SK-N-SH (cell line): ENCODE results near the gene GEMIN8. TPM values are rescaled to one million over a fixed set of nuclear protein-coding genes. Genes with fewer than 3 reads are reported as not detected.

Experiments
- CTCF ChIA-PET: fragments of 300-600, 350-600 bp; formaldehyde crosslinking; extraction: SDS; loops from one replicate; lab custom pipeline; 2021; lab: Yijun Ruan, JAX
- POLR2A ChIA-PET: fragments of 350-600 bp; sonication (Branson Sonifier 250); formaldehyde crosslinking; extraction: SDS; loops from one replicate; lab custom pipeline; 2020; ENCODE audit warnings: antibody characterized with exemption, inconsistent platforms; lab: Yijun Ruan, JAX
- DNase-seq: peaks from one replicate; pipeline ENCODE4 v3.0.0; 2012
- H2AFZ ChIP-seq: fragments of 200-600 bp; sonication (generic); 2 replicates; pipeline ENCODE4 v1.8.1; 2016; ENCODE audit warnings: antibody characterized with exemption, mild to moderate bottlenecking, low read depth
- H3F3A ChIP-seq: fragments of 200-600 bp; sonication (generic); replicated peaks from 2 replicates; pipeline ENCODE3; 2016; ENCODE audit warnings: antibody characterized with exemption, mild to moderate bottlenecking; ENCODE audit not compliant: insufficient read depth
- H3K27ac ChIP-seq, 2 experiments: fragments of 200-500 bp in 1 of 2; fragments of 200-600 bp in 1 of 2; sonication (Bioruptor generic) in 1 of 2; sonication (generic), shearing (Covaris generic) in 1 of 2; 2 replicates each; pipeline versions ENCODE4 v1.5.1 to v1.6.1; 2014 to 2016; ENCODE audit warnings: low read depth in 2 of 2, inconsistent platforms in 1 of 2, low read length in 1 of 2, mild to moderate bottlenecking in 1 of 2, mixed read lengths in 1 of 2
- H3K27me3 ChIP-seq: fragments of 200-600 bp; sonication (generic), shearing (Covaris generic); 2 replicates; pipeline ENCODE4 v1.6.1; 2016; ENCODE audit warnings: mixed run types; ENCODE audit not compliant: insufficient read depth
- H3K36me3 ChIP-seq, 2 experiments: fragments of 200-500 bp in 1 of 2; fragments of 200-600 bp in 1 of 2; sonication (Bioruptor generic) in 1 of 2; sonication (generic) in 1 of 2; replicated peaks in 1 of 2; 2 replicates each; pipeline versions ENCODE3 to v1.5.1; 2014 to 2016; ENCODE audit warnings: low read length in 1 of 2, mild to moderate bottlenecking in 1 of 2; ENCODE audit not compliant: insufficient read depth in 2 of 2, control insufficient read depth in 1 of 2
- H3K4me1 ChIP-seq, 2 experiments: fragments of 200-500 bp in 1 of 2; fragments of 200-600 bp in 1 of 2; sonication (Bioruptor generic) in 1 of 2; sonication (generic), shearing (Covaris generic) in 1 of 2; 2 replicates each; pipeline versions ENCODE4 v1.5.1 to v1.6.1; 2014 to 2016; ENCODE audit warnings: low read depth in 1 of 2, low read length in 1 of 2, mixed run types in 1 of 2; ENCODE audit not compliant: insufficient read depth in 2 of 2, control insufficient read depth in 1 of 2
- H3K4me2 ChIP-seq: fragments of 200-600 bp; sonication (generic), shearing (Covaris generic); 2 replicates; pipeline ENCODE4 v1.6.1; 2017; ENCODE audit warnings: mixed run types
- H3K4me3 ChIP-seq, 2 experiments: fragments of 200-500 bp in 1 of 2; fragments of 200-600 bp in 1 of 2; sonication (Bioruptor generic) in 1 of 2; sonication (generic), shearing (Covaris generic) in 1 of 2; 2 replicates each; pipeline versions ENCODE4 v1.5.1 to v1.8.1; 2014 to 2016; ENCODE audit warnings: low read depth in 2 of 2, inconsistent platforms in 1 of 2, low read length in 1 of 2, mild to moderate bottlenecking in 1 of 2, mixed read lengths in 1 of 2, moderate library complexity in 1 of 2
- H3K79me2 ChIP-seq: fragments of 200-600 bp; sonication (generic); 2 replicates; pipeline ENCODE4 v1.8.1; 2017; ENCODE audit warnings: mild to moderate bottlenecking; ENCODE audit not compliant: insufficient read depth
- H3K9ac ChIP-seq: fragments of 200-600 bp; sonication (generic); 2 replicates; pipeline ENCODE4 v1.6.1; 2017; ENCODE audit warnings: mixed run types
- H3K9me2 ChIP-seq: fragments of 200-600 bp; sonication (generic); 2 replicates; pipeline ENCODE4 v1.6.1; 2017; ENCODE audit warnings: mixed run types
- H3K9me3 ChIP-seq: fragments of 200-600 bp; sonication (generic); 2 replicates; pipeline ENCODE4 v1.6.1; 2017; ENCODE audit warnings: mixed run types, mild to moderate bottlenecking, moderate library complexity
- H4K20me1 ChIP-seq: fragments of 200-600 bp; sonication (generic); 2 replicates; pipeline ENCODE4 v1.6.1; 2017; ENCODE audit warnings: mild to moderate bottlenecking, mixed run types; ENCODE audit not compliant: insufficient read depth
- CHD2 ChIP-seq: fragments of 150-350 bp; IDR thresholded peaks from 2 replicates; pipeline ENCODE4 v1.6.1; 2018; ENCODE audit warnings: low read length; ENCODE audit not compliant: partially characterized antibody
- ELF1 ChIP-seq: IDR thresholded peaks from 2 replicates; pipeline ENCODE4 v1.4.0; 2012
- EP300 ChIP-seq, 2 experiments: IDR thresholded peaks; 2 replicates each; pipeline versions ENCODE4 v1.4.0 to v1.6.1; 2012; ENCODE audit warnings: borderline replicate concordance in 1 of 2, low read depth in 1 of 2, low read length in 1 of 2
- FOSL2 ChIP-seq: IDR thresholded peaks from 2 replicates; pipeline ENCODE4 v1.4.0; 2012; ENCODE audit warnings: low read depth, mild to moderate bottlenecking, moderate library complexity, borderline replicate concordance
- FOXJ3 ChIP-seq: sonication (generic); formaldehyde crosslinking; IDR thresholded peaks from 2 replicates; pipeline ENCODE4 v1.5.1; 2020; ENCODE audit warnings: mild to moderate bottlenecking, missing genetic modification reagents
- GATA2 ChIP-seq: sonication (generic); formaldehyde crosslinking; IDR thresholded peaks from 2 replicates; pipeline ENCODE4 v1.5.0; 2020; ENCODE audit warnings: mild to moderate bottlenecking, missing genetic modification reagents
- MEF2A ChIP-seq: IDR thresholded peaks from 2 replicates; pipeline ENCODE4 v1.4.0; 2012; ENCODE audit warnings: low read depth, borderline replicate concordance
- RFX5 ChIP-seq: IDR thresholded peaks from 2 replicates; pipeline ENCODE4 v1.6.1; 2012; ENCODE audit warnings: mild to moderate bottlenecking, improper control_type of control experiment, low read length
- RXRA ChIP-seq: IDR thresholded peaks from 2 replicates; pipeline ENCODE4 v1.4.0; 2012; ENCODE audit warnings: low read depth, mild to moderate bottlenecking, borderline replicate concordance
- SIN3A ChIP-seq: IDR thresholded peaks from 2 replicates; pipeline ENCODE4 v1.6.1; 2012; ENCODE audit warnings: low read depth, mild to moderate bottlenecking, low read length, moderate library complexity, borderline replicate concordance
- SMC3 ChIP-seq: IDR thresholded peaks from 2 replicates; pipeline ENCODE4 v1.6.1; 2012; ENCODE audit warnings: low read depth, low read length, improper control_type of control experiment
- TCF12 ChIP-seq: IDR thresholded peaks from 2 replicates; pipeline ENCODE4 v1.4.0; 2012
- TEAD4 ChIP-seq: IDR thresholded peaks from 2 replicates; pipeline ENCODE4 v1.4.0; 2012; ENCODE audit warnings: mild to moderate bottlenecking, borderline replicate concordance; ENCODE audit not compliant: insufficient read depth
- YY1 ChIP-seq: IDR thresholded peaks from 2 replicates; pipeline ENCODE4 v1.4.0; 2012; ENCODE audit warnings: low read depth, mild to moderate bottlenecking
- WGBS: methylation state at CpG from one replicate; pipeline ENCODE4 v1.1.6; 2017; ENCODE audit warnings: low lambda C conversion rate; 5-methylcytosine and 5-hydroxymethylcytosine counted together
- polyA plus RNA-seq, 3 experiments: library from polyadenylated mRNA; depleted of rRNA; stranded (reverse); fragments of >200 nt; gene quantifications; 2 replicates each; pipeline ENCODE4 v1.2.3, GENCODE V29; 2012
- TF ChIP-seq, protein P1 (sequence below): IDR thresholded peaks from 2 replicates; pipeline ENCODE4 v1.4.0; 2012; ENCODE audit warnings: low read depth
- TF ChIP-seq, protein P2 (sequence below): fragments of 150-350 bp; IDR thresholded peaks from 2 replicates; pipeline ENCODE4 v1.6.1; 2016; ENCODE audit warnings: mild to moderate bottlenecking, low read depth, low read length
- TF ChIP-seq, protein P3 (sequence below): IDR thresholded peaks from 2 replicates; pipeline ENCODE4; 2012

Gene GEMIN8
- polyA plus RNA-seq, 1 of the 3 experiments (the other 2 are of a cell fraction): 69.8 TPM

DNA sequence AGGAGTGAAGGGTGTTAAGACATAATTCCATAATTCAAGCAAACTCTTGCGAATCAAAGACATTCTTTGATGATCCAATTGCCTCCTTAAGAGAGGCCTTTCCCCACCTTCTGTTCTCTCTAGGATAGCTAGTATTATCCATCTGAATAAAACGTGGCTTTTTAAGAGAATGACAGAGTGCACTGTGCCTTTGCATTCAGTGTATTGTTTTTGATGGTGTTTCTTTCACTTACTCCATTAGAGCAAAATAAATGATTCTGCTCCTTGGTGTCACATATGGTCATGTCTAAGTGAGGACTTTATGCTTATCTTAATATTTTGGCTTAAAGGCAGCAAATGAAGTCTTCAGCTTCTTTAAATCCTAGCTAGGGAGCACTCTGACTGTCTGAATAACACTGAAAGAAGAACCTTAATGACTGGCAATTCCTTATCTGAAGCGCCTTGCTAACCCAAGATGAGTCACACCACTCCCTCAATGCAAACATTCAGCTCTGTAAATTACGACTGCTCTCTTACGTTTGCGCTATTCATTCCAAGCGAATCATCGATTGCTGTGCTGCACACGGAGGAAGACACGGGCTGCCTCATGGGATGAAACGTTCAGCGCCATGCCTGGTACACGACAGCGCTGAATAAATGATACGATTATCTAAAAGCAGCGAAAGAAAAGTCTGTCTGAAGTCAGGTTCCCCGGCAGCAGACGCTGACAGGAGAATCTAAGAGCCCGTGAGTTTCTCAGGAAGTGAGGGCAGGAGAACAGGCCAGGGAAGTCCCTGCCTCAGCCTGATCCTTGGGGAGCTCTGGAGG, 35.1 kb upstream of the GEMIN8 start:
- H3K4me2 ChIP-seq: peak overlapping the region; percentile 42
- WGBS: 22% methylated on average over 19 of the region's 19 CpGs
- no peaks in the 10 kb centered on the region for H3K4me1 ChIP-seq
- H2AFZ ChIP-seq: 0 out of 2 replicates have a peak overlapping the region, but pooled peaks have one; percentile 9
- H3K4me3 ChIP-seq: 0 out of 4 replicates have a peak overlapping the region, but pooled peaks of 1 of the 2 experiments have one; percentile 2
- CTCF ChIA-PET: no interaction called here
- DNase-seq: no peak
- no peaks in the 10 kb centered on the region for H4K20me1 ChIP-seq
- H3K9ac ChIP-seq: no peak overlapping the region
- H3K9me2 ChIP-seq: no peaks in the 10 kb centered on the region
- no peaks in the 10 kb centered on the region for H3F3A ChIP-seq
- POLR2A ChIA-PET: no interaction called here
- no peaks in the 10 kb centered on the region for H3K9me3 ChIP-seq
- TF ChIP-seq TEAD4: no peak
- no peak for TF ChIP-seq RFX5
- TF ChIP-seq YY1: no peak
- TF ChIP-seq ELF1: no peak
- TF ChIP-seq FOXJ3 (CRISPR knock-in tag): no peak
- TF ChIP-seq, protein P1, sequence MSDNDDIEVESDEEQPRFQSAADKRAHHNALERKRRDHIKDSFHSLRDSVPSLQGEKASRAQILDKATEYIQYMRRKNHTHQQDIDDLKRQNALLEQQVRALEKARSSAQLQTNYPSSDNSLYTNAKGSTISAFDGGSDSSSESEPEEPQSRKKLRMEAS: peak; percentile 67; the same call in 1 of the 2 replicates
- no peak for TF ChIP-seq RXRA
- no peak for TF ChIP-seq MEF2A
- TF ChIP-seq SMC3: no peak
- TF ChIP-seq SIN3A: no peak
- TF ChIP-seq, protein P2, sequence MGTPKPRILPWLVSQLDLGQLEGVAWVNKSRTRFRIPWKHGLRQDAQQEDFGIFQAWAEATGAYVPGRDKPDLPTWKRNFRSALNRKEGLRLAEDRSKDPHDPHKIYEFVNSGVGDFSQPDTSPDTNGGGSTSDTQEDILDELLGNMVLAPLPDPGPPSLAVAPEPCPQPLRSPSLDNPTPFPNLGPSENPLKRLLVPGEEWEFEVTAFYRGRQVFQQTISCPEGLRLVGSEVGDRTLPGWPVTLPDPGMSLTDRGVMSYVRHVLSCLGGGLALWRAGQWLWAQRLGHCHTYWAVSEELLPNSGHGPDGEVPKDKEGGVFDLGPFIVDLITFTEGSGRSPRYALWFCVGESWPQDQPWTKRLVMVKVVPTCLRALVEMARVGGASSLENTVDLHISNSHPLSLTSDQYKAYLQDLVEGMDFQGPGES: no peak
- TF ChIP-seq, protein P3, sequence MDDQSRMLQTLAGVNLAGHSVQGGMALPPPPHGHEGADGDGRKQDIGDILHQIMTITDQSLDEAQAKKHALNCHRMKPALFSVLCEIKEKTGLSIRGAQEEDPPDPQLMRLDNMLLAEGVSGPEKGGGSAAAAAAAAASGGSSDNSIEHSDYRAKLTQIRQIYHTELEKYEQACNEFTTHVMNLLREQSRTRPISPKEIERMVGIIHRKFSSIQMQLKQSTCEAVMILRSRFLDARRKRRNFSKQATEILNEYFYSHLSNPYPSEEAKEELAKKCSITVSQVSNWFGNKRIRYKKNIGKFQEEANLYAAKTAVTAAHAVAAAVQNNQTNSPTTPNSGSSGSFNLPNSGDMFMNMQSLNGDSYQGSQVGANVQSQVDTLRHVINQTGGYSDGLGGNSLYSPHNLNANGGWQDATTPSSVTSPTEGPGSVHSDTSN: 0 out of 2 replicates have a peak, but pooled peaks have one; percentile 6
- TF ChIP-seq GATA2 (CRISPR knock-in tag): no peak
- no peak for TF ChIP-seq CHD2
- peak; percentile 24; the same call in 1 of the 2 replicates for TF ChIP-seq FOSL2
- TF ChIP-seq EP300 (IDR thresholded peaks at IDR 0.05; ENCODE audit: borderline replicate concordance in 1 of 2, low read depth in 1 of 2, low read length in 1 of 2): no peak
- no peak for TF ChIP-seq TCF12
- H3K27me3 ChIP-seq: no peaks in the 10 kb centered on the region; the same call in 1 of the 2 replicates
- no peaks in the 10 kb centered on the region for H3K79me2 ChIP-seq
- H3K27ac ChIP-seq: no peak overlapping the region
- no peaks in the 10 kb centered on the region for H3K36me3 ChIP-seq
